Smooth muscle cell (in vitro differentiated cells): ENCODE results near the gene SPRING1. TPM values are rescaled to one million over a fixed set of nuclear protein-coding genes. Genes with fewer than 3 reads are reported as not detected.
"Not testable (repeated sequence)": the region's sequence is repeated elsewhere in the genome, so short reads cannot be mapped to it uniquely, and the experiment has no call there.

Experiments
- DNase-seq: peaks from one replicate; lab custom pipeline; 2025; ENCODE audit not compliant: unreplicated experiment; lab: John Stamatoyannopoulos, UW
- H2AFZ ChIP-seq: fragments of 200-600 bp; sonication (generic); 2 replicates; pipeline ENCODE4 v1.6.0; 2016; ENCODE audit warnings: antibody characterized with exemption, low read depth, mild to moderate bottlenecking
- H3F3A ChIP-seq: fragments of 200-600 bp; sonication (generic); 2 replicates; pipeline ENCODE4 v1.6.0; 2017; ENCODE audit warnings: antibody characterized with exemption, low read depth
- H3K27ac ChIP-seq: fragments of 200-600 bp; sonication (generic); 2 replicates; pipeline ENCODE4 v1.5.1; 2016; ENCODE audit warnings: low read depth, mild to moderate bottlenecking
- H3K27me3 ChIP-seq: fragments of 200-600 bp; sonication (generic); 2 replicates; pipeline ENCODE4 v1.6.1; 2016; ENCODE audit warnings: low read depth, mild to moderate bottlenecking
- H3K36me3 ChIP-seq: fragments of 200-600 bp; sonication (generic); 2 replicates; pipeline ENCODE4 v1.5.1; 2016; ENCODE audit warnings: low read depth
- H3K4me1 ChIP-seq: fragments of 200-600 bp; sonication (generic); 2 replicates; pipeline ENCODE4 v1.5.1; 2016; ENCODE audit warnings: low read depth
- H3K4me2 ChIP-seq: fragments of 200-600 bp; sonication (generic); 2 replicates; pipeline ENCODE4 v1.6.0; 2016; ENCODE audit warnings: mild to moderate bottlenecking
- H3K4me3 ChIP-seq: fragments of 200-600 bp; sonication (generic); 2 replicates; pipeline ENCODE4 v1.5.1; 2016; ENCODE audit warnings: mild to moderate bottlenecking
- H3K79me2 ChIP-seq: fragments of 200-600 bp; sonication (generic); 2 replicates; pipeline ENCODE4 v1.6.0; 2016; ENCODE audit warnings: low read depth, mild to moderate bottlenecking
- H3K9ac ChIP-seq: fragments of 200-600 bp; sonication (generic); 2 replicates; pipeline ENCODE4 v1.6.0; 2016; ENCODE audit warnings: low read depth
- H3K9me3 ChIP-seq: fragments of 200-600 bp; sonication (generic); replicated peaks from 2 replicates; pipeline ENCODE4 v1.5.1; 2016; ENCODE audit warnings: low read depth
- H4K20me1 ChIP-seq: fragments of 200-600 bp; sonication (generic); 2 replicates; pipeline ENCODE4 v1.6.0; 2016; ENCODE audit warnings: low read depth
- CTCF ChIP-seq: fragments of 200-600 bp; sonication (generic); IDR thresholded peaks from 2 replicates; pipeline ENCODE4 v1.5.1; 2017; ENCODE audit warnings: borderline replicate concordance, mild to moderate bottlenecking, antibody characterized with exemption; ENCODE audit not compliant: insufficient read depth, poor library complexity, severe bottlenecking
- WGBS: methylation state at CpG from one replicate; pipeline ENCODE4 v1.1.7; 2016; ENCODE audit warnings: low lambda C conversion rate; 5-methylcytosine and 5-hydroxymethylcytosine counted together
- polyA plus RNA-seq: library from polyadenylated mRNA; unstranded; fragments of >200 nt; fragmentation: Nextera tagmentation; extraction: Ambion mirVana; gene quantifications from 2 replicates; pipeline ENCODE4 v1.2.1, GENCODE V29; 2016
- total RNA-seq: library from RNA; depleted of rRNA; stranded (reverse); fragments of >200 nt; gene quantifications from 2 replicates; pipeline ENCODE4 v1.2.3, GENCODE V29; 2014

Gene SPRING1
- total and polyA plus RNA-seq, 2 experiments from 2014 or later: 19.0 to 25.8 TPM

DNA sequence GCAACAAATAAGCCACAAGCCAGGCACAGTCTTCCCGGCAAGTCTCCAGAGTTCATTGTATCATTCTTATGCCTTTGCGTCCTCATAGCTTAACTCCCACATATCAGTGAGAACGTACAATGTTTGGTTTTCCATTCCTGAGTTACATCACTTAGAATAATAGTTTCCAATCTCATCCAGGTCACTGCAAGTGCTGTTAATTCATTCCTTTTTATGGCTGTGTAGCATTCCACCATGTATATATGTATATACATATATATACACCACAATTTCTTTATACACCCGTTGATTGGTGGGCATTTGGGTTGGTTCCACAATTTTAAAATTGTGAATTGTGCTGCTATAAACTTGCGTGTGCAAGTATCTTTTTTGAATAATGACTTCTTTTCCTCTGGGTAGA is 16.2 kb upstream of the SPRING1 start:
- H3K4me1 ChIP-seq, DNase-seq, H3F3A ChIP-seq, H3K9me3 ChIP-seq, H4K20me1 ChIP-seq, H3K9ac ChIP-seq, H3K4me3 ChIP-seq, H3K27me3 ChIP-seq, H3K27ac ChIP-seq, H2AFZ ChIP-seq, H3K36me3 ChIP-seq, H3K4me2 ChIP-seq, H3K79me2 ChIP-seq: not testable (repeated sequence)
- WGBS: 95% methylated on average over 5 of the region's 5 CpGs

DNA sequence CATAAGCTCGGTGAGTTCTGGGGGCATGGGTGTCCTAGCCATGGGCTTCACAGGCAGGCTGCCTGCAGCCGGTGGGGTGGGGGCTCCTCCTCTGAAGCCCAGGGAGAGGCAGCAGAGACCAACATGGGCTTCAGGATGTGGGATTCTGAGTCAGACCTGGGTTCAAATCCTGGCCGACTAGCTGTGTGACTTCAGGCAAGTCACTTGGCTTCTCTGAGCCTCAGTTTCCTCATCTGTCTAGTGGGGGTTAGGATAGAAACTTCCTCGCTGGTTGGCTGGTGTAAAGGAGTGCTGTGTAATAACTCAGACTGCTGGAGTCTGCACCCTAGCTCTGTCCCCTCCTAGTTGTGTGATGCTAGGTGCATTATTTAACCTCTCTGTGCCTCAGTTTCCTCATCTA is 12.4 kb upstream of the SPRING1 start:
- Histone ChIP-seq H3K4me2 (no peak overlapping the region), H2AFZ (no peak overlapping the region), H3K79me2 (no peaks in the 10 kb centered on the region), H3K9ac (no peak overlapping the region), H3K27me3 (no peaks in the 10 kb centered on the region), H3F3A (no peaks in the 10 kb centered on the region), H3K4me1 (no peaks in the 10 kb centered on the region), H3K27ac (no peak overlapping the region), H3K36me3 (no peaks in the 10 kb centered on the region), H4K20me1 (no peaks in the 10 kb centered on the region), H3K9me3 (no peaks in the 10 kb centered on the region), H3K4me3 (no peak overlapping the region)
- DNase-seq: no peak
- TF ChIP-seq CTCF: no peak
- WGBS: 90% methylated on average over 4 of the region's 4 CpGs

GRCh38 chr12:116749884-116750283 is 12.0 kb upstream of the SPRING1 start:
- Histone ChIP-seq H3K4me2 (no peak overlapping the region), H3K27me3 (no peaks in the 10 kb centered on the region), H3K36me3 (no peaks in the 10 kb centered on the region), H3K79me2 (no peaks in the 10 kb centered on the region), H3K4me1 (no peaks in the 10 kb centered on the region), H4K20me1 (no peaks in the 10 kb centered on the region), H3K4me3 (no peak overlapping the region), H3K9ac (no peak overlapping the region), H3K27ac (no peak overlapping the region), H2AFZ (no peak overlapping the region), H3K9me3 (no peaks in the 10 kb centered on the region), H3F3A (no peaks in the 10 kb centered on the region)
- 98% methylated on average over 17 of the region's 26 CpGs for WGBS
- DNase-seq: no peak
- no peak for TF ChIP-seq CTCF

DNA sequence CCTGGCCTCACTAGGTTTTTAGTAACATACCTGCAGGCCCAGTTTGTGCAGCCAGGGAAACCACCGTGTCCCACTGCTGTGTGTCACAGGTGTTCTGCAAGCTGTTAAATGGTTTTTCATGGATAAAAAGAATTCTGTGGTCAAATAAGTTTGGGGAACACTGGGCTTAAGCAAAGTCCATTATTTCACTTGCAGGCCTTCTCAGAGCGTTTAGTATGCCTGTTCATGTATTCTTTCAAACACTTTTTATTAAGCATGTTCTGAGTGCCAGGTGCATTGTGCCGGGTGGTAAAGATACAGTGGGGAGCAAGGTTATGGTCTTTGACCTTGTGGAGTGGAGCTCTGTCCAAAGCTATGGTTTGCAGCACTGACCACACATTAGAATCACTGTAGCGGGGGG is 7.7 kb upstream of the SPRING1 start:
- Histone ChIP-seq H3K36me3 (no peaks in the 10 kb centered on the region), H3K9ac (no peak overlapping the region), H3K4me1 (no peaks in the 10 kb centered on the region), H3K4me2 (no peak overlapping the region), H3K9me3 (no peaks in the 10 kb centered on the region), H3F3A (no peaks in the 10 kb centered on the region), H3K79me2 (no peaks in the 10 kb centered on the region), H4K20me1 (no peaks in the 10 kb centered on the region), H3K27me3 (no peaks in the 10 kb centered on the region), H3K4me3 (no peak overlapping the region), H3K27ac (no peak overlapping the region), H2AFZ (no peak overlapping the region)
- DNase-seq: no peak
- no peak for TF ChIP-seq CTCF
- WGBS: 94% methylated on average over 4 of the region's 4 CpGs
